Stimulated activated CD4-positive, alpha-beta T cell treated with anti-CD3 and anti-CD28 coated beads, Interleukin-12 subunit alpha, Interleukin-12 subunit beta, amount 100 ng/mL, for 48 hours (primary cell): ENCODE results near the gene BRD4.
"Not testable (repeated sequence)": the region's sequence is repeated elsewhere in the genome, so short reads cannot be mapped to it uniquely, and the experiment has no call there.

Source experiments
- DNase-seq, 3 donors: peaks; one replicate each; pipeline ENCODE4 v3.0.0-alpha.2; 2020; ENCODE audit warnings: low read depth in 2 of 3, low spot score in 1 of 3

Gene BRD4

GRCh38 chr19:15363048-15363447 is 30.7 kb upstream of the BRD4 start:
- DNase-seq: not testable (repeated sequence)

DNA sequence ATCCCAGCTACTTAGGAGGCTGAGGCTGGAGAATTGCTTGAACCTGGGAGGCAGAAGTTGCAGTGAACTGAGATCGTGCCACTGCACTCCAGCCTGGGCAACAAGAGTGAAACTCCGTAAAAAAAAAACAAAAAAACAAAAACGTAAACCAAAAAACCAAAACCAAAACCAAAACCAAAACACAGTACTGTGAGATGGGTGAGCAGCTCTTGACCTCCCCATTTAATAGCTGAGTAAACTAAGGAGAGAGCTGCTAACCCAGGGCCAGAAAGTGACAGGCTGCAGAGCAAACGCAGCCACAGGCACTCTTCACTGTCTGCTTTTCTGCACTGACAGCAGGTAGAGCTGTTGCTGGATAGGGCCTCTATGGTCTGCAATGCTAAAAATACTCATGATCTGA is 27.7 kb upstream of the BRD4 start:
- DNase-seq: not testable (repeated sequence)

- no peak for DNase-seq
These were observed 26.6 kb upstream of the BRD4 start for GRCh38 chr19:15358918-15359317.

GRCh38 chr19:15357906-15358305 is 25.6 kb upstream of the BRD4 start:
- no peak for DNase-seq

DNA sequence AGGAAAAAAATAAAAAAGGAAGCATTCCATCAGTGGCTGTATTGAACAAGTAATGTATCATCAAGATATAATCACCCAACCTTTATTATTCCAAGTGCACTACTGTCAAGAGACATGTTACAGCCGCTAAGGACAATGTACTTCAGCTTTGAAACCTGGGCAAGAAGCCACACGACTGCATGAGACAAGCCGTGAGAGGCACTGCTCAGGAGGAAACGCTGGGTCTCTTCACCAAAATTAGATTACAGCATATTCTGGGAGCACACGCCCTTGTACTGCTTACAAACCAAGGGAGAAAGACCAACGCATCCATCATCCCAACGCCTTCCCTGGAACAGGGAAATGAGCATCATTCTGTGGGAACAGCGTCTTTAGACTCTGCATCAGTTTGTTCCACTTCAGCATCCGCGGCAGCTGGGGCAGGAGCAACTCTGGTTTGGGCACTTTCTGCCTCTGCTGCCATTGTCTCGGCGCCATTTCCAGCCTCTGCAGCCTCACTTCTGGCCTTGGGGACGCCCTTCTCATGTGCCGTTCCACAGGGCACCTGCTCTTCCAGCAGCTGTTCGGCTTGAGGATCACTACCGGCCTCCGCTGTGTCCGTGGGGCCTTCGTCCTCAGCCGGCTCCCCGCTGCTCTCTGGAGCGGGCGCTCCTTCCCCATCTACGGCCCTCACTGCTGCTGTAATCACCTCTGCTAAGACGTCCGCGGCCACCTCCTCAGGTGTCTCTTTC is 22.4 kb upstream of the BRD4 start:
- DNase-seq: no peak

GRCh38 chr19:15353908-15354307 is 21.6 kb upstream of the BRD4 start:
- no peak for DNase-seq

DNA sequence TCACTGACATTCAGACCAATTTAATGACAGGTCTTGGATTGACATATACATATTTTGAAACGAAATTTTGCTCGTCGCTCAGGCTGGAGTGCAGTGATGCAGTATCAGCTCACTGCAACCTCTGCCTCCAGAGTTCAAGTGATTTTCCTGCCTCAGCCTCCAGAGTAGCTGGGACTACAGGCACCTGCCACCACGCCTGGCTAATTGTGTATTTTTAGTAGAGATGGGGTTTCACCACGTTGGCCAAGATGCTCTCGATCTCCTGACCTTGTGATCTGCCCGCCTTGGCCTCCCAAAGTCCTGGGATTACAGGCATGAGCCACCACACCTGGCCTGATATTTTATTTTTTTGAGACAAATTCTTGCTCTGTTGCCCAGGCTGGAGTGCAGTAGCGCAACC is 20.2 kb upstream of the BRD4 start:
- DNase-seq: not testable (repeated sequence)

DNA sequence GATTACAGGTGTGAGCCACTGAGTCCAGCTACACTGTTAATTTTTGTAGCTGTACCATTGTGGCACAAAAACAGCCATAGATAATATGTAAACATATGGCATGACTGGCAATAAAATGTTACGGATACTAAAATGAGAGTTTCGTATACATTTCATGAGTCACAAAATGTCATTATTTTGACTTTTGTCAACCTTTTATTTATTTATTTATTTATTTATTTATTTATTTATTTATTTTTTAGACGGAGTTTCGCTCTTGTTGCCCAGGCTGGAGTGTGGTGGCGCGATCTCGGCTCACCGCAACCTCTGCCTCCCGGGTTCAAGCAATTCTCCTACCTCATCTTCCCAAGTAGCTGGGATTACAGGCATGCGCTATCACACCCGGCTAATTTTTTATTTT is 9.0 kb upstream of the BRD4 start:
- not testable (repeated sequence) for DNase-seq

DNA sequence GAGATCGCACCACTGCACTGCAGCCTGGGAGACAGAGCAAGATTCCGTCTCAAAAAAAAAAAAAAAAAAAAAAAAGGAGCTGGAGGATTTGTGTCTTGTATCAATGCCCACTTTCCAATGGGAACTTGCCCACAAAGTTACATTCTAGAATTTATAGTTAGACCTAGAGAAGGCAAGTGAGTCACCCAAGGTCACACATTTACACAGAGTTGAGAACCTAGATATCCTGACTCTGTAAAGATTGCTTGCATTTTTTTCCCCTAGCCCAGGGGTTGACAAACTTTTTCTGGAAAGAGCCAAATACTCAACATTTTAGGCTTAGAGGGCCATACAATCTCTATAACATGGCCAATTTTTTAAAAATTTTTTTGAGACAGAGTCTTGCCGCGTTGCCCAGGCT is 7.7 kb upstream of the BRD4 start:
- no peak for DNase-seq

DNA sequence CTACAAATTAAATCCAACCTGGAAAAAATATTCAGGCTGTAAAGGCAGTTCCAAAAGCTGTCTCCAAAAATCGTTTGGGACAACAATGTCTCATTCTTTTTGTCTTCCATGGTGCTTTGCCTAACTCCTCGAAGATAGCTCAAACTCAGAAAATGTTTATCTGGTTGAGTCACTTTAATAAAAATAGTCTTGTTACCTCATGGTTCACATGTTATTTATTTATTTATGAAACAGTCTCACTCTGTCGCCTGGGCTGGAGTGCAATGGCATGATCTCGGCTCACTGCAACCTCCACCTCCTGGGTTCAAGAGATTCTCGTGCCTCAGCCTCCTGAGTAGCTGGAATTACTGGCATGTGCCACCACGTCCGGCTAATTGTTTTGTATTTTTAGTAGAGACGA is 4.9 kb upstream of the BRD4 start:
- DNase-seq: no peak

GRCh38 chr19:15335992-15336391 is 3.7 kb upstream of the BRD4 start:
- not testable (repeated sequence) for DNase-seq

- DNase-seq: peak in 2 of 3 donors; percentile 25 to 52
These were observed 674 bp downstream of the BRD4 start for GRCh38 chr19:15331419-15332310.

DNA sequence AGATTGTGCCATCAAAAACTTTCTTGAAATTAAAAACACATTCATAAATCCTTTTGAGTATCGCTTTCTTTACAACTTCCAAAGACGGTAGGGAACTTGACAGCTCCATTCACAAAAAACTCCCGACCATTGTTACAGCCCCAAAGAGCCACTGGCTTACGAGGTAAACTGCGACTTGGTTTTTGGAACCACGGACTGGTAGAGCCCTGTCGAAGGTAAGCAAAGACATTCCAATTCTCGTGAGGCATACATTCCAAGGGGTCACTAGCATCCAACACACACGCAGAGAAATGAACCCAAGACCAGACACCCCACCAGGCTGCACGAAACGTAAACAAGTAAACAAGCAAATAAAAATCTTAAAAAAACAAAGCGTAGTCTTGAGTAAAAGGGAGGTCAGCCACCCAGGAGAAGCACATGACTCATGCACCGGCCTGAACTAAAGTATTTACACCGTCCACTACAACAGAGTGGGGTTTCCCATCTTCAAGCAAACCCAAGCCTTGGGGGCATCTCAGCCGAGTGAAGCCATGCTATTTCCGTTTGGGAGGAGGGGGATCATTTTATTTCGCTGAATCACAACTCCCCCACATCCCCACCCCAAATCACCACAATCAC is 1.4 kb downstream of the BRD4 start:
- no peak for DNase-seq

DNA sequence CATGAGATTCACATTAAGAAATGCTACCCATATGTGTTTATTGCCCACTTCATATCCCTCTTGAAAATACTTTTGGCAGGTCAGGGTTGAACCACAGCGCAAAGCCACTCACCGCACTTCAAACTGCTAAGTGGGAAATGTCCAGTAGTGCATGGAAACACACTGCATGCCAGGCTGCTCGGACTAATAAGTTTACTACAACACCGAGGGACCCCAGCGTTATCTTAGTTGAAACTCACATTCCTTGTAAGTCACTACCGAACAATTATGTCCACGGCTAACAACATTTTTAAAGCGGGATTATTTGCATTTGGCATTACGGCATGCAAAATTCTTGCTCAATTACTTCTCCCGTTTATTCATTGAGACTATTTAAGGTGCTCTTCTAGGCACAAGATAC is 4.0 kb downstream of the BRD4 start:
- DNase-seq: no peak

DNA sequence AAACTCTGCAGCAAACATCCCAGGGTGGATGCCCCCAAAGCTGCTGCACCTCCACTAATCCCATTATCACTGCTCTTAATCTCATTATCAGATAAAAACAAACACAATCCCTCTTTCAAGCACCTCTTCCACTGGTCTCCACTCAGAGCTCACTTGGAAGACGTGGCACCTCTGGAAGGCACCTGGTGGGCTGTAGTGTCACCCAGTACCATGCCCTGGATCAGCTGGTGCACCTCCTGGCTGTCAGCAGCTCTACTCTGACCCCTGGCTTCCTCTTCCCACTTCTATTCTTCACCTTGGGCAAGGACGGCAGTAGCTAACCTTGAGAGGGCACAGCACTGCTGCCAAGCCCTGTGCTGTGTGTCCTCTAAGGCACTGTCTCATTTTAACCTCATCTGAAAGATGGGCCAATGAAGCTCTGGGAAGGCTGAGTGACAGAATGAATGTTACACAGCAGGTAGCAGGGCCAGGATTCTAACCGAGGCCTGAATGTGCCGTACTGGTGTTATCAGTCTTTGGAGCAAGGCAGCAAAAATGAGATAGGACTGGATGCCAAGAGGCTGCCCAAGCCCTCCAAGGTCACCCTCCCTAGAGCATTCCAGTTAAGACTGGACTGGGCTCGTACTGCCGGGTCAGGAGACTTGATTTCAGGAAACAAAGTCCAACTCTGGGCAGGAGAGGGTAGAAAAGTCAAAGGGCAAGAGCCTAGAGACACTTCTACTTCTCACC is 7.4 kb downstream of the BRD4 start:
- no peak for DNase-seq

GRCh38 chr19:15323496-15324235 is 8.7 kb downstream of the BRD4 start:
- no peak for DNase-seq

DNA sequence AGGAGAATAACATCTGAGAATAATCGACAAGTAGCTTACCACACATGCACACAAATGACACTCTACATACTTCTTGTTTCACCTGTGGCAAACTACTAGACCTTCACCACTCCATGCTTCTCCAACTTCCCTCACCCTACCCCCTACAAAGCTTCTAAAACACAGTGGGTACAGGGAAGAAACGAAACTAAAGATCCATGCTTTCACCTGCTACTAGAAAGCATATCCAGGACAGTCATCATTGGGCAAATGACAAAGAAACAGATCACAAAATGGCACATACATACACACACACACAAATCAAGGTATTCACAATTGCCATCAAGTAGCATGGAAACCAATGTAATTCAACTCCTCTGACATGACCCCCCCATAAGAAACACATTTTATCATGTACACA is 10.6 kb downstream of the BRD4 start:
- no peak for DNase-seq

DNA sequence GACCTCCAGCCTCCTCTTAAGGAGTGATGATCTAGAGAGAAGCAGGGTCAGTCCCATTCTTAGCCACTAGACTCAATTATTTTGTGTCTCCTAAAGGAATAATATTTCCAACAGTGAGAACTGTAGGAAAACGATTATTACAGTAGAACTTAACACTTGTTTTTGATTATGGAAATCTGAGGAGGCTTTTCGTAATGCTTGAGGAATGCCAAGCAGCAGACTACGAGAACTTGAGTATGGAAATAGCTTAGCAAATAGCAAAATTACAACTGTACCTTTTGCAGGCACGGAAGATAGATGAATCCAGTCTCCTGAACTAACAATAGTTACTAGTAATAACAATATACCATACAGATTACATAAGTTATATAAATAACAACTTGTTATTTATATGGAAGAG is 12.2 kb downstream of the BRD4 start:
- no peak for DNase-seq

DNA sequence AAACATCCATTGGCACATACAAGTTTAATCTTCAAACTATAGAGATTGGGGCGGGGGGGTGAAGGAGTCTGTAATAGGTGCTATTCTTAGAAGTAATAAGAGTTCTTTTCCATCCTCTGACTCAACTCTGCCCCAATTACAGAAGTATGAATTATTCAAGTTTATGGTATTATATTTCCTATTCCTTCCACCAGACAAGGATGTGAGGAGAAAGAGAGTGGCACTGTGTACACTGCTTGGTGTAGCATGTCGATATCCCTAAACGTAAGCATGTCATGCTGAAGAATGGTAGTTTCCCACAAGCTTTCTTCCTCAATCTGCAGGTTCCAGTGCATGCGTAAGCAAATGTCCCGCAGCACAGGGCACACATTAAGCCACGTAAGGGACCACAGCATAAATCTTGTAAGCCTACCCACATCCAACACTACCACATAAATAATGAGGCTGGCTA is 14.1 kb downstream of the BRD4 start:
- DNase-seq: no peak

DNA sequence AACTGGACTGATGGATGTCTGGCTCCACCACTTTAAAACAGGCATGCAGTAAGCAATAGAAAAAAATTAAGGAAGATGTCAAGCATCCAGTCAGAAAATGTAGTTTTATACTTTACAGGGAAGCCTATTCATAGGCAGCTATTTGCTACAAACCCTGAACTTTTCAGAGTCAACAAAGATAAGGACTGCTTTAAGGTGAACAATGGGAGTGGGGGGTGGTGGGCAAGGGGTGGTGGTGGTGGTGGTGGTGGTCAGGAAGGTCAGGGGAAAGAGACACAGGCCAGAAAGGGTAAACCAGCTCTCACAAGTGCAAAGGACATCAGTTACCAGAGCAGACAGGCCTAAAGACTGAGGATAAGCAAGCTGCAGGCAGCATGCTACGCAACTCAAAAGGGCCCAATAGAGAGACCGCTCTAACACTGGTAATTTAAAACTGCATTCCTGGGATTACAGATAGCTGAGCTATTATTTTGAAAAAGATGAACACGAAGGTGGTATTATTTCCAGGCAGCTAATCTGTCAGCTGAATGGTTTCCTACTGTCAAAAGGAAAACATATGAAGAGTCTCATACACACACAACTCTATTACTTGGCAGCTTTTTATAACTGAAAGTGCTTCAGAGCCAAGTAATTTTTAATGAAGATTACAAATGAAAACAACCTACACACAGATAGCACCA is 14.8 kb downstream of the BRD4 start:
- DNase-seq: no peak
